GM12878 (cell line): ENCODE results near the gene MXRA7.

Source experiments
- CBFB ChIP-seq: IDR thresholded peaks from 2 replicates; pipeline ENCODE4 v1.6.1; 2016; ENCODE audit warnings: antibody characterized with exemption, low read depth
- CBX3 ChIP-seq: fragments of 200-600 bp; sonication (generic); IDR thresholded peaks from 2 replicates; pipeline ENCODE4 v1.6.1; 2016; ENCODE audit warnings: low read depth, borderline replicate concordance
- CHD1 ChIP-seq: IDR thresholded peaks from 2 replicates; pipeline ENCODE4 v1.6.1; 2012; ENCODE audit warnings: low read depth, low read length, improper control_type of control experiment
- KAT2A ChIP-seq: conservative IDR thresholded peaks from 2 replicates; pipeline ENCODE4 v1.6.1; 2011; ENCODE audit warnings: low read depth, low read length; ENCODE audit not compliant: control insufficient read depth
- POLR2A ChIP-seq: IDR thresholded peaks from 2 replicates; pipeline ENCODE4 v1.6.1; 2011; ENCODE audit warnings: low read depth, mild to moderate bottlenecking, low read length

DNA sequence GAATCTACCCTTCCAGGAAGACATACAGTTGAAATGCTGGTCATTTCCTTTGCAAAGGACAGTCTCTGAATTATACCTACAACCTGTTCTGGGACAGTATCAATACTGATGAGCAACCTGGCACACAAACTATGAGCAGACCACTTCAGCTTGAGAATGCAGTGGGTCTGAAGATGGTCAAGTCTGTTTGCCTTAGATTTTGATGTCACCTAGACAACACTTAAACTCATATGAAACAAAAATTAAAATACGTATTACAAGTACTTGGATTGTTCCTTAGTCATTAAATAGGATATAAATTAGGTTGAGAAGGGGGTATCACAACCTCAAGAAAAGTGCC is 22.8 kb upstream of the MXRA7 start:
- no peak for TF ChIP-seq KAT2A
- TF ChIP-seq CBFB = no peak
- no peak for TF ChIP-seq CHD1
- no peak for TF ChIP-seq CBX3
- TF ChIP-seq POLR2A = no peak
